Measurements from ENCODE around the gene GARNL3. TPM values are rescaled to one million over a fixed set of nuclear protein-coding genes. Genes with fewer than 3 reads are reported as not detected.

GARNL3 gene
- total RNA-seq, 1 experiment from 2014 or later: 11.8 TPM

DNA sequence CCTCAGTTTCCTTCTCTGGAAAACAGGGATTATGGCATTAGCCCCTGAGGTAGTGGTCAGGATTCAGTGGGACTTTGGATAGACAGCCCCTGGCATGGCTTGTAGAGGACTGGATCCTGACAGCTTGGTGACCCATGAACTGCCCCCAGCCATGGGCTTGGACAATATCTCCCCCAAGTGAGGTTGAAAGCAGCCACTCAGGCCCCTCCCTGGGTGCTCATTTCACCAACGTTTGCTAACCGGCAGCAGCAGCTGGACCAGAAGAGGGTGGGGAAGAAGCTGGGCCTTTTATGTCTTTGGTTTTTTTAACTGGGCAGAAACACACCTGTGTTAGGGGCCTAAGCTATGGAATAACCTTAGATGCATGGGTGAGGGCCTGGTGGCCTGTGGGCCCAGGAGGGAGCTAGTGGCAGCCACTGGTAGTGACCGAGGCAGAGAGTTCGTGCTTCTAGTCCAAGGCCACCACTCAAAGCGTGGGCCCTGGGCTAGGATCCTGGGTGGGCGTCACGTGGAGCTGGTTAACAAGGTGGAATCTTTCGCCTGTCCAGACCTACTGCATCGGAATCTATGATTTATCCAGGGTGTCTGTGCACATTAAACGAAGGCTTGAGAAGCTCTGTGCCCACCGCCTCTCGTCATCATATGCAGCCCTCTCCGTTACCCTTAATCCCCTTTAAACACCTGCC, 134.3 kb downstream of the GARNL3 start:
- BruUV-seq (replicated peaks): TSS peak; percentile 33
- Mint-ChIP-seq H3K4me3 (ENCODE audit: unreplicated experiment) (peak overlapping the region; percentile 97), H3K27ac (ENCODE audit: unreplicated experiment) (peak overlapping the region; percentile 76), H3K4me1 (ENCODE audit: low read depth, unreplicated experiment) (no peaks in the 10 kb centered on the region), H3K36me3 (ENCODE audit: insufficient read depth, unreplicated experiment) (peaks cover 62% of the 10 kb centered on the region), H3K27me3 (ENCODE audit: insufficient read depth, unreplicated experiment) (no peaks in the 10 kb centered on the region), H3K9me3 (ENCODE audit: unreplicated experiment) (no peaks in the 10 kb centered on the region)
- Histone ChIP-seq H3K9me3 (no peaks in the 10 kb centered on the region), H3K4me1 (peaks cover 22% of the 10 kb centered on the region), H3K27me3 (replicated peaks; ENCODE audit: control insufficient read depth, insufficient read depth, low read length) (no peaks in the 10 kb centered on the region), H3K4me3 (ENCODE audit: low read depth, low read length) (peak overlapping the region; percentile 92), H3K36me3 (ENCODE audit: control insufficient read depth, insufficient read depth, low read length) (peaks cover 2% of the 10 kb centered on the region)
- peak in 1 of 2 experiments; percentile 34 for DNase-seq
- intact Hi-C loops (cut with micrococcal nuclease; ENCODE audit: unreplicated experiment): loop anchor here (1.0 to 10.0 kb wide), 6 partner anchors 38 to 457 kb away; no protein-coding TSS in a partner anchor
- CTCF ChIA-PET: interaction anchor here (1.3 to 3.4 kb wide), 3 partner anchors 28 to 115 kb away, joined by 3 to 54 read pairs (median 12); no protein-coding TSS in a partner anchor
- TF ChIP-seq CTCF (IDR thresholded peaks at IDR 0.05; ENCODE audit: insufficient read depth in 1 of 2, low read depth in 1 of 2, low read length in 1 of 2, severe bottlenecking in 1 of 2, unreplicated experiment in 1 of 2): no peak
- POLR2A ChIA-PET: interaction anchor here (0.5 kb wide), 1 partner anchor 38 kb away, joined by 3 read pairs; no protein-coding TSS in a partner anchor

DNA sequence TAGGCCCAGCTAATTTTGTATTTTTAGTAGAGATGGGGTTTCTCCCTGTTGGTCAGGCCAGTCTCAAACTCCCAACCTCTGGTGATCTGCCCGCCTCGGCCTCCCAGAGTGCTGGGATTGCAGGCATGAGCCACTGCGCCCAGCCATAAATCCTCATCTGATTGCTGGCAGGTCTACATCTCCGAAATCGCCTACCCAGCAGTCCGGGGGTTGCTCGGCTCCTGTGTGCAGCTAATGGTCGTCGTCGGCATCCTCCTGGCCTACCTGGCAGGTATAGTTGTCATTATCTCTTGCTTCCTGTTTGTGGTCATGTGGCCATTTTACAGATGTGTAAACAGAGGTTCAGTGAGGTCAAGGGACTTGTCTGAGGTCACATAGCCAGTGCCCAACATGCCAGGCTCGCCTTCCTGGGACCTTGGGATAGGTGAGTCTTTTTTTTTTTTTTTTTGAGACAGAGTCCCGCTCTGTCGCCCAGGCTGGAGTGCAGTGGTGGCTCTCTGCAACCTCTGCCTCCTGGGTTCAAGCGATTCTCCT, 135.2 kb downstream of the GARNL3 start:
- Mint-ChIP-seq H3K36me3 (ENCODE audit: insufficient read depth, unreplicated experiment) (peaks cover 62% of the 10 kb centered on the region), H3K9me3 (ENCODE audit: unreplicated experiment) (no peaks in the 10 kb centered on the region), H3K27me3 (ENCODE audit: insufficient read depth, unreplicated experiment) (no peaks in the 10 kb centered on the region), H3K4me3 (ENCODE audit: unreplicated experiment) (peak overlapping the region; percentile 44), H3K27ac (ENCODE audit: unreplicated experiment) (peak overlapping the region; percentile 45), H3K4me1 (ENCODE audit: low read depth, unreplicated experiment) (no peaks in the 10 kb centered on the region)
- Histone ChIP-seq H3K4me1 (peaks cover 18% of the 10 kb centered on the region), H3K4me3 (ENCODE audit: low read depth, low read length) (no peak overlapping the region), H3K27me3 (replicated peaks; ENCODE audit: control insufficient read depth, insufficient read depth, low read length) (no peaks in the 10 kb centered on the region), H3K9me3 (no peaks in the 10 kb centered on the region), H3K36me3 (ENCODE audit: control insufficient read depth, insufficient read depth, low read length) (peaks cover 2% of the 10 kb centered on the region)
- intact Hi-C loops (cut with micrococcal nuclease; ENCODE audit: unreplicated experiment): loop anchor here (5.0 to 10.0 kb wide), 5 partner anchors 93 to 458 kb away; no protein-coding TSS in a partner anchor
- no TSS peak for BruUV-seq (replicated peaks)
- DNase-seq: peak in 1 of 2 experiments; percentile 22
- TF ChIP-seq CTCF (IDR thresholded peaks at IDR 0.05; ENCODE audit: insufficient read depth in 1 of 2, low read depth in 1 of 2, low read length in 1 of 2, severe bottlenecking in 1 of 2, unreplicated experiment in 1 of 2): no peak
- POLR2A ChIA-PET: interaction anchor here (0.5 kb wide), 1 partner anchor 38 kb away, joined by 3 read pairs; no protein-coding TSS in a partner anchor
- CTCF ChIA-PET: no interaction called here

DNA sequence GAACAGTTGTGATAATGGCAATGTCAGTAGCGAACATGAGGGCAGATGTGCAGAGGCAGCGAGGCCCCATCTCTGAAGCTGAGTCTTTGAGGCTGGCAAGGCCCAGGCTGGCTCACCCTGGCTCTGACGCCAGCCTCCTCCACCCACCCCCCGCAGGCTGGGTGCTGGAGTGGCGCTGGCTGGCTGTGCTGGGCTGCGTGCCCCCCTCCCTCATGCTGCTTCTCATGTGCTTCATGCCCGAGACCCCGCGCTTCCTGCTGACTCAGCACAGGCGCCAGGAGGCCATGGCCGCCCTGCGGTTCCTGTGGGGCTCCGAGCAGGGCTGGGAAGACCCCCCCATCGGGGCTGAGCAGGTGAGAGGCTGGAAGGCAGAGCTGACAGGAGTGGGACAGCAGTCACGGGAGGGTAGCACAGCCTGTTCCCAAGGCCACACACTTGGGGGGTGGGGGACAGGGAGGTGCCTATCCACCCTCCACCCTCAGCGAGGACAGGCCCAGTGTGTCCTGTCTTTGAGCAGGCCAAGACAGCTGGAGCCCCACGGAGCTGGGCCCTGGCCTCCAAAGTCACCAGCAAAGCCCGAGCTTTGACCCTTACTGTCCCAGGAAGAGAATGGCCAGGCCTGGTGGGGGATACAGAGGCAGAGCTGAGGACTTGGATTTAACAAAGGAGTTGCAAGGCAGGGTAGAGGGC, 138.0 kb downstream of the GARNL3 start:
- no peaks in the 10 kb centered on the region for H3K27me3 ChIP-seq (replicated peaks; ENCODE audit: control insufficient read depth, insufficient read depth, low read length)
- Mint-ChIP-seq H3K27me3 (ENCODE audit: insufficient read depth, unreplicated experiment) (no peaks in the 10 kb centered on the region), H3K36me3 (ENCODE audit: insufficient read depth, unreplicated experiment) (peaks cover 79% of the 10 kb centered on the region), H3K27ac (ENCODE audit: unreplicated experiment) (no peak overlapping the region), H3K9me3 (ENCODE audit: unreplicated experiment) (no peaks in the 10 kb centered on the region), H3K4me1 (ENCODE audit: low read depth, unreplicated experiment) (peaks cover 9% of the 10 kb centered on the region), H3K4me3 (ENCODE audit: unreplicated experiment) (no peak overlapping the region)
- no peaks in the 10 kb centered on the region for H3K9me3 ChIP-seq
- TF ChIP-seq CTCF (IDR thresholded peaks at IDR 0.05; ENCODE audit: insufficient read depth in 1 of 2, low read depth in 1 of 2, low read length in 1 of 2, severe bottlenecking in 1 of 2, unreplicated experiment in 1 of 2): no peak
- peaks cover 9% of the 10 kb centered on the region for H3K4me1 ChIP-seq
- H3K4me3 ChIP-seq (ENCODE audit: low read depth, low read length): no peak overlapping the region
- POLR2A ChIA-PET: interaction anchor here (0.5 kb wide), 1 partner anchor 41 kb away, joined by 3 read pairs; no protein-coding TSS in a partner anchor
- intact Hi-C loops (cut with micrococcal nuclease; ENCODE audit: unreplicated experiment): no loop called here
- no peak for DNase-seq
- CTCF ChIA-PET: no interaction called here
- peaks cover 2% of the 10 kb centered on the region for H3K36me3 ChIP-seq (ENCODE audit: control insufficient read depth, insufficient read depth, low read length)
- no TSS peak for BruUV-seq (replicated peaks)
